Lower lobe of right lung (tissue), 2 donors: ENCODE data around the gene GGNBP2. TPM values are rescaled to one million over a fixed set of nuclear protein-coding genes. Genes with fewer than 3 reads are reported as not detected.

Source experiments
- ATAC-seq, 2 donors: fragments of 200-7000 bp; cut with Tn5 transposase; one replicate each; pipeline ENCODE4 v1.9.1; 2020 to 2022; ENCODE audit warnings: mild to moderate bottlenecking in 2 of 2, moderate library complexity in 2 of 2
- DNase-seq: peaks from one replicate; pipeline ENCODE4 v3.0.0-alpha.2; 2020
- H3K27ac ChIP-seq: fragments of 200-600 bp; one replicate; pipeline ENCODE4 v1.8.0; 2022
- H3K27me3 ChIP-seq: fragments of 200-600 bp; one replicate; pipeline ENCODE4 v1.8.0; 2022; ENCODE audit warnings: low read depth
- H3K36me3 ChIP-seq: fragments of 200-600 bp; one replicate; pipeline ENCODE4 v1.8.0; 2022; ENCODE audit warnings: mild to moderate bottlenecking
- H3K4me1 ChIP-seq: fragments of 200-600 bp; one replicate; pipeline ENCODE4 v1.8.0; 2022
- H3K4me3 ChIP-seq: fragments of 200-600 bp; one replicate; pipeline ENCODE4 v1.8.0; 2022; ENCODE audit warnings: mild to moderate bottlenecking
- H3K9me3 ChIP-seq: fragments of 200-600 bp; one replicate; pipeline ENCODE4 v1.8.0; 2022
- intact Hi-C: fragments of 100-400 bp; cut with DNase I; formaldehyde crosslinking; loops from one replicate; pipeline ENCODE4 v1.11.0; 2022
- total RNA-seq: library from RNA; stranded (reverse); fragmentation: NEBNext Ultra II Directional; extraction: Animal tissue kit (Norgen Biotek cat#: 25700); gene quantifications from one replicate; pipeline ENCODE4 v1.2.1, GENCODE V29; 2021
- TF ChIP-seq, protein P1 (sequence below): fragments of 200-600 bp; IDR thresholded peaks from one replicate; pipeline ENCODE4 v1.8.0; 2022; ENCODE audit warnings: antibody characterized with exemption, mild to moderate bottlenecking
- donor health status: DM: no; HTN: yes; CAD: no; lungs with severe emphysema.

The GGNBP2 gene
- total RNA-seq, 1 donor from 2014 or later = 74.8 TPM

DNA sequence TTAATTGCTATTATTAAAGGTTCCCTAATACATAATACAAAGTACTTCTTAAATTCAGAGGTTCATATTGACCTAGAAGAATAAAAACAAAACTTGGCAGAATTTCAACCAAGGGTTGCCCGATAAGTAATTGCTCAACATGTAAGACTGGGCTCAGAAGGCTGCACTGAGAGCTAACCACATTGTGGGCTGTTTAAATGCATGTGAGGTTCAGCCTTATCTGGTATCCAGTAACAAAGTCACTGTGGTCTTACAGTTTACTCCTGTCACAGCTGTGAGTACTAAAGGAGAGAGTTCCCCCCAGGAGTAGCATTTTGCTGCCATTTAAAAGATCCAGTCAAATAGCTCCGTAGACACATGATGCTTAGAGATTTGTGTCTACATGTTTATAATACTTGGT lies 45.4 kb downstream of the GGNBP2 start:
- TF ChIP-seq, protein P1, sequence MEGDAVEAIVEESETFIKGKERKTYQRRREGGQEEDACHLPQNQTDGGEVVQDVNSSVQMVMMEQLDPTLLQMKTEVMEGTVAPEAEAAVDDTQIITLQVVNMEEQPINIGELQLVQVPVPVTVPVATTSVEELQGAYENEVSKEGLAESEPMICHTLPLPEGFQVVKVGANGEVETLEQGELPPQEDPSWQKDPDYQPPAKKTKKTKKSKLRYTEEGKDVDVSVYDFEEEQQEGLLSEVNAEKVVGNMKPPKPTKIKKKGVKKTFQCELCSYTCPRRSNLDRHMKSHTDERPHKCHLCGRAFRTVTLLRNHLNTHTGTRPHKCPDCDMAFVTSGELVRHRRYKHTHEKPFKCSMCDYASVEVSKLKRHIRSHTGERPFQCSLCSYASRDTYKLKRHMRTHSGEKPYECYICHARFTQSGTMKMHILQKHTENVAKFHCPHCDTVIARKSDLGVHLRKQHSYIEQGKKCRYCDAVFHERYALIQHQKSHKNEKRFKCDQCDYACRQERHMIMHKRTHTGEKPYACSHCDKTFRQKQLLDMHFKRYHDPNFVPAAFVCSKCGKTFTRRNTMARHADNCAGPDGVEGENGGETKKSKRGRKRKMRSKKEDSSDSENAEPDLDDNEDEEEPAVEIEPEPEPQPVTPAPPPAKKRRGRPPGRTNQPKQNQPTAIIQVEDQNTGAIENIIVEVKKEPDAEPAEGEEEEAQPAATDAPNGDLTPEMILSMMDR = no peak
- Histone ChIP-seq H3K9me3 (no peaks in the 10 kb centered on the region), H3K27ac (no peak overlapping the region), H3K36me3 (peaks cover 49% of the 10 kb centered on the region), H3K4me3 (no peak overlapping the region), H3K27me3 (no peaks in the 10 kb centered on the region), H3K4me1 (peaks cover 16% of the 10 kb centered on the region)
- ATAC-seq (no peak), DNase-seq (no peak)
- intact Hi-C loops = no loop called here

GRCh38 chr17:36591434-36592315 lies 47.0 kb downstream of the GGNBP2 start, which contains the start of gene DHRS11:
Gene DHRS11, plus strand, starts transcription at chr17:36591879. Its CDS starts 131 bp downstream, at chr17:36592010.
- H3K27me3 ChIP-seq = no peaks in the 10 kb centered on the region
- ATAC-seq (peak; percentile 96 to 99), DNase-seq (peak; percentile 89)
- H3K4me3 ChIP-seq = peak within 1 kb of the TSS; percentile 91
- peaks cover 33% of the 10 kb centered on the region for H3K36me3 ChIP-seq
- H3K4me1 ChIP-seq = peaks cover 16% of the 10 kb centered on the region
- H3K9me3 ChIP-seq = no peaks in the 10 kb centered on the region
- H3K27ac ChIP-seq = peak within 1 kb of the TSS; percentile 62
- intact Hi-C loops = no loop called here
- TF ChIP-seq, protein P1 = no peak

GRCh38 chr17:36592316-36592715 lies 47.6 kb downstream of the GGNBP2 start:
- TF ChIP-seq, protein P1 = no peak
- Histone ChIP-seq H3K4me3 (peak overlapping the region; percentile 91), H3K36me3 (peaks cover 27% of the 10 kb centered on the region), H3K27ac (peak overlapping the region; percentile 62), H3K4me1 (peaks cover 16% of the 10 kb centered on the region), H3K27me3 (no peaks in the 10 kb centered on the region), H3K9me3 (no peaks in the 10 kb centered on the region)
- intact Hi-C loops = no loop called here
- ATAC-seq = peak; percentile 22 to 50
- peak; percentile 46 for DNase-seq

- DNase-seq = peak; percentile 17
- TF ChIP-seq, protein P1 = no peak
- no peak for ATAC-seq
- peaks cover 16% of the 10 kb centered on the region for H3K4me1 ChIP-seq
- H3K27me3 ChIP-seq = no peaks in the 10 kb centered on the region
- peaks cover 22% of the 10 kb centered on the region for H3K36me3 ChIP-seq
- H3K27ac ChIP-seq = no peak overlapping the region
- no peaks in the 10 kb centered on the region for H3K9me3 ChIP-seq
- H3K4me3 ChIP-seq = peak overlapping the region; percentile 91
- intact Hi-C loops = no loop called here
These were observed 48.1 kb downstream of the GGNBP2 start for GRCh38 chr17:36592716-36593321.

- DNase-seq = peak; percentile 14
- H3K9me3 ChIP-seq = no peaks in the 10 kb centered on the region
- intact Hi-C loops = no loop called here
- H3K27me3 ChIP-seq = no peaks in the 10 kb centered on the region
- no peak for ATAC-seq
- H3K36me3 ChIP-seq = peaks cover 12% of the 10 kb centered on the region
- H3K4me1 ChIP-seq = peaks cover 16% of the 10 kb centered on the region
- H3K4me3 ChIP-seq = no peak overlapping the region
- TF ChIP-seq, protein P1 = no peak
- no peak overlapping the region for H3K27ac ChIP-seq
These were observed 49.1 kb downstream of the GGNBP2 start for GRCh38 chr17:36593656-36594316.
